A549 (cell line): ENCODE measurements around the gene ZC3HAV1. TPM values are rescaled to one million over a fixed set of nuclear protein-coding genes. Genes with fewer than 3 reads are reported as not detected.
"Not testable (repeated sequence)": the region's sequence is repeated elsewhere in the genome, so short reads cannot be mapped to it uniquely, and the experiment has no call there.

Experiments
- ATAC-seq, 2 experiments: fragments of 200-7000 bp in 1 of 2; fragments of >200 bp in 1 of 2; cut with Nextera tagmentation in 1 of 2; cut with Tn5 transposase in 1 of 2; 3 replicates each; pipeline versions ENCODE4 v1.8.0 to v1.9.1; 2018 to 2020; ENCODE audit warnings: mild to moderate bottlenecking in 1 of 2, moderate library complexity in 1 of 2
- CTCF ChIA-PET: fragments of 300-600 bp; sonication (Branson Sonifier 250); formaldehyde crosslinking; extraction: SDS; loops from one replicate; lab custom pipeline; 2021; ENCODE audit warnings: antibody characterized with exemption, inconsistent platforms; lab: Yijun Ruan, JAX
- POLR2A ChIA-PET: fragments of 350-600 bp; formaldehyde crosslinking; extraction: SDS; loops from one replicate; lab custom pipeline; 2021; ENCODE audit warnings: antibody characterized with exemption, inconsistent platforms; lab: Yijun Ruan, JAX
- DNase-seq, 2 experiments: peaks; one replicate each; pipeline versions ENCODE4 v3.0.0 to v3.0.0-alpha.2; 2011 to 2016; ENCODE audit warnings: low read depth in 1 of 2, low spot score in 1 of 2
- FAIRE-seq: peaks from 2 replicates; lab custom pipeline; 2011; peaks lifted over from hg19 to GRCh38; lab: Jason Lieb, UNC
- H3K27ac ChIP-seq, 2 experiments: fragments of >200 bp; sonication (Bioruptor Twin); formaldehyde crosslinking; 3 replicates each; pipeline ENCODE4 v1.5.1; 2016 to 2017
- H3K4me1 ChIP-seq: fragments of >200 bp; sonication (Bioruptor Twin); formaldehyde crosslinking; 3 replicates; pipeline ENCODE4 v1.6.1; 2016
- H3K4me2 ChIP-seq: fragments of >200 bp; sonication (Bioruptor Twin); formaldehyde crosslinking; 3 replicates; pipeline ENCODE4 v1.6.1; 2016
- H3K4me3 ChIP-seq: fragments of >200 bp; sonication (Bioruptor Twin); formaldehyde crosslinking; 3 replicates; pipeline ENCODE4 v1.5.1; 2016
- H3K9me3 ChIP-seq: fragments of >200 bp; sonication (Bioruptor Twin); formaldehyde crosslinking; 3 replicates; pipeline ENCODE4 v1.6.1; 2016
- BHLHE40 ChIP-seq: IDR thresholded peaks from 2 replicates; pipeline ENCODE4 v1.6.1; 2012; ENCODE audit warnings: low read depth, low read length, inconsistent platforms
- CBX2 ChIP-seq: fragments of 200-600 bp; sonication (generic); IDR thresholded peaks from 2 replicates; pipeline ENCODE4 v1.6.1; 2016; ENCODE audit warnings: low read depth, mild to moderate bottlenecking, borderline replicate concordance
- CEBPB ChIP-seq, 2 experiments: fragments of >200 bp in 1 of 2; sonication (Bioruptor Twin) in 1 of 2; formaldehyde crosslinking in 1 of 2; IDR thresholded peaks; 2 replicates each; pipeline ENCODE4 v1.6.1; 2012 to 2016
- EHF ChIP-seq: fragments of 250-450 bp; sonication (Bioruptor Pico); IDR thresholded peaks from 2 replicates; pipeline ENCODE4 v1.5.0; 2020; ENCODE audit warnings: mild to moderate bottlenecking
- EHMT2 ChIP-seq: fragments of 200-600 bp; sonication (generic); IDR thresholded peaks from 2 replicates; pipeline ENCODE4 v1.6.1; 2016; ENCODE audit warnings: antibody characterized with exemption, low read depth, mild to moderate bottlenecking, moderate library complexity
- ESRRA ChIP-seq: fragments of 150-350 bp; IDR thresholded peaks from 2 replicates; pipeline ENCODE4 v1.6.1; 2014; ENCODE audit warnings: mild to moderate bottlenecking, low read length, borderline replicate concordance
- FOSL2 ChIP-seq, 2 experiments: fragments of 450-650 bp in 1 of 2; fragments of >200 bp in 1 of 2; sonication (Bioruptor Twin) in 1 of 2; formaldehyde crosslinking; IDR thresholded peaks; 2 replicates each; pipeline versions ENCODE4 v1.5.0 to v1.6.1; 2016 to 2020; ENCODE audit warnings: mild to moderate bottlenecking in 1 of 2, moderate library complexity in 1 of 2
- HDAC2 ChIP-seq: fragments of 200-600 bp; sonication (generic); IDR thresholded peaks from 2 replicates; pipeline ENCODE4 v1.6.1; 2016
- HOXA7 ChIP-seq: fragments of 250-450 bp; sonication (Bioruptor Pico); IDR thresholded peaks from 2 replicates; pipeline ENCODE4 v1.5.0; 2020; ENCODE audit warnings: mild to moderate bottlenecking, moderate library complexity
- HOXB5 ChIP-seq: fragments of 250-450 bp; sonication (Bioruptor Pico); IDR thresholded peaks from 2 replicates; pipeline ENCODE4 v1.5.0; 2020; ENCODE audit warnings: mild to moderate bottlenecking, moderate library complexity
- JUNB ChIP-seq: fragments of >200 bp; sonication (Bioruptor Twin); formaldehyde crosslinking; IDR thresholded peaks from 2 replicates; pipeline ENCODE4 v1.6.1; 2016
- KDM5A ChIP-seq: fragments of 200-600 bp; sonication (generic); IDR thresholded peaks from 2 replicates; pipeline ENCODE4 v1.6.1; 2016; ENCODE audit warnings: antibody characterized with exemption, mild to moderate bottlenecking
- NFE2L2 ChIP-seq: fragments of 150-350 bp; conservative IDR thresholded peaks from 2 replicates; pipeline ENCODE4 v1.6.1; 2014; ENCODE audit warnings: low read length
- NPAS2 ChIP-seq: fragments of 250-450 bp; sonication (Bioruptor Pico); IDR thresholded peaks from 2 replicates; pipeline ENCODE4 v1.8.0; 2022; ENCODE audit warnings: mild to moderate bottlenecking, moderate library complexity, borderline replicate concordance
- POLR2A ChIP-seq: IDR thresholded peaks from 2 replicates; pipeline ENCODE4 v1.6.1; 2012; ENCODE audit warnings: mild to moderate bottlenecking, low read length
- POLR2AphosphoS2 ChIP-seq: conservative IDR thresholded peaks from 2 replicates; pipeline ENCODE4 v1.6.1; 2012; ENCODE audit warnings: low read length, improper control_type of control experiment, inconsistent platforms
- TFCP2L1 ChIP-seq: fragments of 250-450 bp; sonication (Bioruptor Pico); IDR thresholded peaks from 2 replicates; pipeline ENCODE4 v1.5.0; 2021; ENCODE audit warnings: mild to moderate bottlenecking
- ZSCAN20 ChIP-seq: fragments of 250-450 bp; sonication (Bioruptor Pico); IDR thresholded peaks from 2 replicates; pipeline ENCODE4 v1.8.0; 2022; ENCODE audit warnings: mild to moderate bottlenecking, moderate library complexity
- WGBS: methylation state at CpG from one replicate; pipeline ENCODE4 v1.1.6; 2017; ENCODE audit errors: missing lambda C conversion rate; 5-methylcytosine and 5-hydroxymethylcytosine counted together
- polyA plus RNA-seq, 4 experiments: library from polyadenylated mRNA; depleted of rRNA in 3 of 4; stranded (reverse); fragments of >200 nt; fragmentation: RNase III in 1 of 4; extraction: RNeasy Plus Mini Kit Qiagen cat#74134 plus additional on column Dnase treatment in 1 of 4; gene quantifications; 2 replicates in 3 of 4; 3 replicates in 1 of 4; pipeline ENCODE4 v1.2.3, GENCODE V29; 2011 to 2017
- TF ChIP-seq, protein P1 (sequence below): IDR thresholded peaks from 2 replicates; pipeline ENCODE4 v1.6.1; 2012
- TF ChIP-seq, protein P2 (sequence below): fragments of 200-600 bp; sonication (generic); IDR thresholded peaks from 2 replicates; pipeline ENCODE4 v1.6.1; 2016; ENCODE audit warnings: antibody characterized with exemption, mild to moderate bottlenecking, moderate library complexity
- TF ChIP-seq, protein P3 (sequence below): fragments of 250-450 bp; sonication (Bioruptor Pico); IDR thresholded peaks from 2 replicates; pipeline ENCODE4 v1.5.0; 2021; ENCODE audit warnings: mild to moderate bottlenecking, moderate library complexity, borderline replicate concordance

The ZC3HAV1 gene
- polyA plus RNA-seq, 2 of the 4 experiments (the other 2 are of a cell fraction), result 22.2 to 32.1 TPM

DNA sequence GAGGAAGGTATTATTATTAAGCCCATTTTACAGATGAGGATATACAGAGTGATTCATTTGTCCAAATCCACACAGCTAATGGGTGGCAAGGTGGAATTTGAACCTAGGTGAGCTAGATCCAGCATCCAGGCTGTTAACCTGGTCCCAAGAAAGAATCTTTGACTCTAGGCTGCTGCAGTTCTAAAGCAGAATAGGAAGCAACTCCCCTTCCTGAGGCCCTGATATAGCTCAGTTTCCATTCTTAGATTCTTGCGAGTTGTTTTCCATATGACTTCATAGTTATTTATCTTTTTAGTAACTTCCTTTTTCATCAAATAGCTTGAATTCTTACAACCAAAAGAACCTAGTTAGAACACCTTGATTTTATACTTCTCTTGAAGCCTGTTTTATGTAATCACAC is 49.6 kb downstream of the ZC3HAV1 start:
- Histone ChIP-seq H3K4me3 (no peak overlapping the region), H3K4me2 (no peak overlapping the region), H3K9me3 (no peaks in the 10 kb centered on the region), H3K27ac (no peak overlapping the region), H3K4me1 (no peaks in the 10 kb centered on the region)
- WGBS, result 86% methylated on average over 1 of the region's 1 CpG
- DNase-seq (no peak), ATAC-seq (no peak), FAIRE-seq (no peak)
- TF ChIP-seq NFE2L2, result no peak
- TF ChIP-seq ESRRA, result no peak
- no peak for TF ChIP-seq HOXB5
- no peak for TF ChIP-seq BHLHE40
- no peak for TF ChIP-seq CBX2
- TF ChIP-seq, protein P1, sequence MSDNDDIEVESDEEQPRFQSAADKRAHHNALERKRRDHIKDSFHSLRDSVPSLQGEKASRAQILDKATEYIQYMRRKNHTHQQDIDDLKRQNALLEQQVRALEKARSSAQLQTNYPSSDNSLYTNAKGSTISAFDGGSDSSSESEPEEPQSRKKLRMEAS, result no peak
- no peak for TF ChIP-seq FOSL2 (IDR thresholded peaks at IDR 0.05)
- no peak for TF ChIP-seq FOSL2 (CRISPR knock-in tag; IDR thresholded peaks at IDR 0.05)
- TF ChIP-seq, protein P2, sequence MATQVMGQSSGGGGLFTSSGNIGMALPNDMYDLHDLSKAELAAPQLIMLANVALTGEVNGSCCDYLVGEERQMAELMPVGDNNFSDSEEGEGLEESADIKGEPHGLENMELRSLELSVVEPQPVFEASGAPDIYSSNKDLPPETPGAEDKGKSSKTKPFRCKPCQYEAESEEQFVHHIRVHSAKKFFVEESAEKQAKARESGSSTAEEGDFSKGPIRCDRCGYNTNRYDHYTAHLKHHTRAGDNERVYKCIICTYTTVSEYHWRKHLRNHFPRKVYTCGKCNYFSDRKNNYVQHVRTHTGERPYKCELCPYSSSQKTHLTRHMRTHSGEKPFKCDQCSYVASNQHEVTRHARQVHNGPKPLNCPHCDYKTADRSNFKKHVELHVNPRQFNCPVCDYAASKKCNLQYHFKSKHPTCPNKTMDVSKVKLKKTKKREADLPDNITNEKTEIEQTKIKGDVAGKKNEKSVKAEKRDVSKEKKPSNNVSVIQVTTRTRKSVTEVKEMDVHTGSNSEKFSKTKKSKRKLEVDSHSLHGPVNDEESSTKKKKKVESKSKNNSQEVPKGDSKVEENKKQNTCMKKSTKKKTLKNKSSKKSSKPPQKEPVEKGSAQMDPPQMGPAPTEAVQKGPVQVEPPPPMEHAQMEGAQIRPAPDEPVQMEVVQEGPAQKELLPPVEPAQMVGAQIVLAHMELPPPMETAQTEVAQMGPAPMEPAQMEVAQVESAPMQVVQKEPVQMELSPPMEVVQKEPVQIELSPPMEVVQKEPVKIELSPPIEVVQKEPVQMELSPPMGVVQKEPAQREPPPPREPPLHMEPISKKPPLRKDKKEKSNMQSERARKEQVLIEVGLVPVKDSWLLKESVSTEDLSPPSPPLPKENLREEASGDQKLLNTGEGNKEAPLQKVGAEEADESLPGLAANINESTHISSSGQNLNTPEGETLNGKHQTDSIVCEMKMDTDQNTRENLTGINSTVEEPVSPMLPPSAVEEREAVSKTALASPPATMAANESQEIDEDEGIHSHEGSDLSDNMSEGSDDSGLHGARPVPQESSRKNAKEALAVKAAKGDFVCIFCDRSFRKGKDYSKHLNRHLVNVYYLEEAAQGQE, result no peak
- TF ChIP-seq POLR2A, result no peak
- no peak for TF ChIP-seq POLR2AphosphoS2
- TF ChIP-seq HDAC2, result no peak
- TF ChIP-seq KDM5A, result no peak
- TF ChIP-seq EHMT2, result no peak
- ChIA-PET CTCF (interaction anchor here (1.2 to 3.1 kb wide), 4 partner anchors 15 to 173 kb away, joined by 4 to 17 read pairs (median 5); partner anchors contain the start of gene ZC3HAV1L), POLR2A (no interaction called here)

DNA sequence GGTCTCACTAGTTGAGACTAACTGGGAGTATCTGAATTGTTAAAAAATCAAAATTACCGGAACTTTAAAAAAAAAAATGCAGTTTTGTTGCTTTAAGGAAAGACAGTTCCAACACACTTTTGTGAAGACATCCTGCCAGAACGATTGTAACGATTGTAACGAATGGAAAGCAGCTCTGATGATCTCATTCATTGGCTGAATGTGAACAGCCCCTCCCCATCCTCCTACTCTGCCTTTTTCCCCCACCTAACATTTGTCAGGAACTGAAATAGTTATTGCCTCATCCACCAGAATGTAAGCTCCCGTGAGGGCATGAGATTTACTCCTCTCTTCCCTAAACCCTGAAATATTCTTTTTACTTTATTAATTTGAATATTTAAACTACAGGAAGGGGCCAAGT is 50.6 kb downstream of the ZC3HAV1 start:
- Histone ChIP-seq H3K9me3 (no peaks in the 10 kb centered on the region), H3K4me2 (no peak overlapping the region), H3K4me3 (no peak overlapping the region)
- CTCF ChIA-PET, result interaction anchor here (0.7 to 3.1 kb wide), 5 partner anchors 16 to 293 kb away, joined by 3 to 17 read pairs (median 4); partner anchors contain the start of gene ZC3HAV1L
- DNase-seq (no peak), ATAC-seq (no peak)
- 81% methylated on average over 5 of the region's 5 CpGs for WGBS
- no peak for TF ChIP-seq ZSCAN20 (CRISPR knock-in tag)
- no peak for TF ChIP-seq TFCP2L1 (CRISPR knock-in tag)
- TF ChIP-seq NPAS2, result no peak
- TF ChIP-seq CEBPB (IDR thresholded peaks at IDR 0.05), result no peak
- TF ChIP-seq, all 56 proteins: peak for 0
- no peak for FAIRE-seq
- Histone ChIP-seq H3K4me1 (no peaks in the 10 kb centered on the region), H3K27ac (no peak overlapping the region)
- POLR2A ChIA-PET, result no interaction called here

DNA sequence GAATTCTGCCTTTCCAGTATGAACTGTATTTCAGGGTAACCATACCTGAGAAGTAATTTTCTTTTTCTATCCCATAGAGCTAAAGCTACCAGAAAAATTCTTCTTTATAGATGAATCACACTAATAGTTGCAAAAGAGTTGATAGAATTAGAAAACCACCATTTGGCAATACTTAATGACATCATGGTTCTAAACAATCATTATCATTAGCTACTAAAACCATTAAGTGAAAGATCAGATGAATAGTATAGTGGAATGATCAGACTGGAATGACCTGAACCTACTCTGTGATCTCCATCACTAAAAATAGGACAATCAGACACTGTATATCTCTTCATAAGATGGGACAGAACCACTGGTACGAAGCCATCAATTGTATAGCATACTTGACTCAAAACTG is 53.8 kb downstream of the ZC3HAV1 start:
- H3K4me2 ChIP-seq, result no peak overlapping the region
- FAIRE-seq, result no peak
- 91% methylated on average over 1 of the region's 1 CpG for WGBS
- TF ChIP-seq, protein P1, result no peak
- TF ChIP-seq HOXA7 (no peak), HOXB5 (no peak), JUNB (no peak), ESRRA (no peak), POLR2A (no peak), NPAS2 (no peak), EHF (CRISPR knock-in tag) (no peak)
- TF ChIP-seq, protein P3, sequence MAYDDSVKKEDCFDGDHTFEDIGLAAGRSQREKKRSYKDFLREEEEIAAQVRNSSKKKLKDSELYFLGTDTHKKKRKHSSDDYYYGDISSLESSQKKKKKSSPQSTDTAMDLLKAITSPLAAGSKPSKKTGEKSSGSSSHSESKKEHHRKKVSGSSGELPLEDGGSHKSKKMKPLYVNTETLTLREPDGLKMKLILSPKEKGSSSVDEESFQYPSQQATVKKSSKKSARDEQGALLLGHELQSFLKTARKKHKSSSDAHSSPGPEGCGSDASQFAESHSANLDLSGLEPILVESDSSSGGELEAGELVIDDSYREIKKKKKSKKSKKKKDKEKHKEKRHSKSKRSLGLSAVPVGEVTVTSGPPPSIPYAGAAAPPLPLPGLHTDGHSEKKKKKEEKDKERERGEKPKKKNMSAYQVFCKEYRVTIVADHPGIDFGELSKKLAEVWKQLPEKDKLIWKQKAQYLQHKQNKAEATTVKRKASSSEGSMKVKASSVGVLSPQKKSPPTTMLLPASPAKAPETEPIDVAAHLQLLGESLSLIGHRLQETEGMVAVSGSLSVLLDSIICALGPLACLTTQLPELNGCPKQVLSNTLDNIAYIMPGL (CRISPR knock-in tag), result no peak
- TF ChIP-seq, all 56 proteins: peak for 0
- H3K9me3 ChIP-seq, result no peaks in the 10 kb centered on the region
- POLR2A ChIA-PET, result no interaction called here
- no peak for DNase-seq
- H3K4me3 ChIP-seq, result no peak overlapping the region
- no peak overlapping the region for H3K27ac ChIP-seq
- no peak for ATAC-seq
- no peaks in the 10 kb centered on the region for H3K4me1 ChIP-seq
- CTCF ChIA-PET, result no interaction called here

DNA sequence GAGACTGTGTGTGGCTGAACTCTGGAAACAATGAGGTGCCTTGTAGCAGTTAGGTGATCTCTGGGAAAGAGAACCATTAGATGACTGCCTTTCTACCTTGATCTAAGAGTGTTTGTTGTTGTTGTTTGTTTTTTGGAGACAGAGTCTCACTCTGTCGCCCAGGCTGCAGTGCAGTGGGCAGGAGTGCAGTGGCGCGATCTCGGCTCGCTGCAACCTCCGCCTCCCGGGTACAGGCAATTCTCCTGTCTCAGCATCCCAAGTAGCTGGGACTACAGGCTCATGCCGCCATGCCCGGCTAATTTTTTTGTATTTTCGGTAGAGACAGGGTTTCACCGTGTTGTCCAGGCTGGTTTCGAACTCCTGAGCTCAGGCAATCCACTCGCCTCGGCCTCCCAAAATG is 54.9 kb downstream of the ZC3HAV1 start:
- 94% methylated on average over 14 of the region's 14 CpGs for WGBS
- CTCF ChIA-PET, result interaction anchor here (1.3 to 3.6 kb wide), 3 partner anchors 15 to 38 kb away, joined by 3 to 17 read pairs (median 8); no protein-coding TSS in a partner anchor
- FAIRE-seq, H3K27ac ChIP-seq, ATAC-seq, H3K4me3 ChIP-seq, H3K9me3 ChIP-seq, POLR2A ChIA-PET, H3K4me1 ChIP-seq, DNase-seq, H3K4me2 ChIP-seq: not testable (repeated sequence)
